BJ (cell line): ENCODE measurements around the gene C1QTNF2. TPM values are rescaled to one million over a fixed set of nuclear protein-coding genes. Genes with fewer than 3 reads are reported as not detected.

Experiments
- CTCF ChIA-PET: fragments of 350-600 bp; formaldehyde crosslinking; extraction: SDS; loops from one replicate; lab custom pipeline; 2021; ENCODE audit warnings: antibody characterized with exemption, inconsistent platforms; lab: Yijun Ruan, JAX
- POLR2A ChIA-PET: fragments of 300-600 bp; sonication (Branson Sonifier 250); formaldehyde crosslinking; extraction: SDS; loops from one replicate; lab custom pipeline; 2021; ENCODE audit warnings: antibody characterized with exemption; lab: Charles Lee
- DNase-seq: peaks from one replicate; pipeline ENCODE4 v3.0.0-alpha.2; 2011; ENCODE audit warnings: low read depth
- H3K27me3 ChIP-seq: 2 replicates; pipeline ENCODE4 v1.6.0; 2011; ENCODE audit warnings: low read length; ENCODE audit not compliant: control insufficient read depth, insufficient read depth
- H3K36me3 ChIP-seq: 2 replicates; pipeline ENCODE4 v1.5.1; 2011; ENCODE audit warnings: low read length; ENCODE audit not compliant: control insufficient read depth, insufficient read depth
- H3K4me3 ChIP-seq: 2 replicates; pipeline ENCODE4 v1.5.1; 2011; ENCODE audit warnings: low read depth, mild to moderate bottlenecking, control low read depth, low read length
- polyA plus RNA-seq: library from polyadenylated mRNA; depleted of rRNA; stranded (reverse); fragments of >200 nt; gene quantifications from 2 replicates; pipeline ENCODE4 v1.2.3, GENCODE V29; 2011
- TF ChIP-seq, protein P1 (sequence below): IDR thresholded peaks from 2 replicates; pipeline ENCODE4 v1.5.1; 2011; ENCODE audit warnings: low read depth, mild to moderate bottlenecking, control low read depth, inconsistent platforms, low read length, moderate library complexity; ENCODE audit not compliant: insufficient read depth

Gene C1QTNF2
- polyA plus RNA-seq, 1 experiment = 0.98 TPM

DNA sequence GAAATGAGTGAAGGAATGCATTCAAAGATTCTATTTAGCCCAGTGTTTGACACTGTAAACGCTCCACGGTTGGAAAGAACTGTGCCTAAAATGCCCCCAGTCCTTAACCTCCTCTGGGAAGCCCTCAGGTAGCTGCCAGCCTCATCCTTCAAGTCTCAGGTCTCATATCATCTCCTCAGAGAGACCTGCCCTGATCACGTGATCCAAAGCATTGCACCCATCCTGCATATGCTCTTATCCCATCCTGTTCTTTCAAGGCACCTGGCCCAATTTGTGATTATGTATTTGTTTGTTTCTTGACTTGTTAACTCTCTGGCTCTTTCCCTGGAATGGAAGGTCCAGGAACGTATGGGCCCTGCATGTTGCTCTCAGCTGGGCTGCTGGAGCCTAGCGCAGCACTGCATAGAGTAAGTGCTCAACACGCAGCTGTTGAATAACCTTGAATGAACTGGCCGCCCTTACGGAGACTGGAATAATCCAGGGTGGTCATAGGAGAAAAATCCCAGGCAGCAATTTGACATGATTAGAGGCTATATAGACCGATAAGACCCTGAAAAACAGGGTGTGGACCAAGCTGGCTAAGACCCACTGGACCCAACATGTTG is 8.7 kb downstream of the C1QTNF2 start:
- H3K36me3 ChIP-seq = no peaks in the 10 kb centered on the region
- ChIA-PET CTCF (interaction anchor here (7.1 kb wide), 1 partner anchor 16 kb away, joined by 34 read pairs; no protein-coding TSS in a partner anchor), POLR2A (no interaction called here)
- H3K4me3 ChIP-seq = no peak overlapping the region
- no peak for DNase-seq
- no peaks in the 10 kb centered on the region; the same call in 1 of the 2 replicates for H3K27me3 ChIP-seq
- TF ChIP-seq, protein P1, sequence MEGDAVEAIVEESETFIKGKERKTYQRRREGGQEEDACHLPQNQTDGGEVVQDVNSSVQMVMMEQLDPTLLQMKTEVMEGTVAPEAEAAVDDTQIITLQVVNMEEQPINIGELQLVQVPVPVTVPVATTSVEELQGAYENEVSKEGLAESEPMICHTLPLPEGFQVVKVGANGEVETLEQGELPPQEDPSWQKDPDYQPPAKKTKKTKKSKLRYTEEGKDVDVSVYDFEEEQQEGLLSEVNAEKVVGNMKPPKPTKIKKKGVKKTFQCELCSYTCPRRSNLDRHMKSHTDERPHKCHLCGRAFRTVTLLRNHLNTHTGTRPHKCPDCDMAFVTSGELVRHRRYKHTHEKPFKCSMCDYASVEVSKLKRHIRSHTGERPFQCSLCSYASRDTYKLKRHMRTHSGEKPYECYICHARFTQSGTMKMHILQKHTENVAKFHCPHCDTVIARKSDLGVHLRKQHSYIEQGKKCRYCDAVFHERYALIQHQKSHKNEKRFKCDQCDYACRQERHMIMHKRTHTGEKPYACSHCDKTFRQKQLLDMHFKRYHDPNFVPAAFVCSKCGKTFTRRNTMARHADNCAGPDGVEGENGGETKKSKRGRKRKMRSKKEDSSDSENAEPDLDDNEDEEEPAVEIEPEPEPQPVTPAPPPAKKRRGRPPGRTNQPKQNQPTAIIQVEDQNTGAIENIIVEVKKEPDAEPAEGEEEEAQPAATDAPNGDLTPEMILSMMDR = no peak

DNA sequence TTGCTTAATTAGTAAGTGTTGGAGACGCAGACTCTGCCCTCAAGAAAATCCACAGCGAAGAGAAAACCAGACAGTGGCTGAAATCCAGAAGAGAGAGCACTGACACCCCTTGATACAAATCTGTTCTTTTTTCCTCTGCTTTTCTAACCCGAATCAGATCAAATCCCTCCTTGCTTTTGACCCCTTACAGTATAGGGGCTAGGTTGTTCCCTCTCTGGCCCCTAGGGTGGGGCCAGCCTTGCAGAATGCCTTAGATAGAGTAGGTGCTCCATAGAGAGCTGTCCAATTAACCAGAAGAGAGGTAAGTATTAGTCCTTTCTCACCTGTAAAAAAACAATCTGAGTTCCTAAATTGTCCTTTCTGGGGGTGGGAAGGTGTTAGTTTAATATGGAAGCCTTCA is 10.1 kb downstream of the C1QTNF2 start:
- no peaks in the 10 kb centered on the region; the same call in 1 of the 2 replicates for H3K27me3 ChIP-seq
- ChIA-PET CTCF (interaction anchor here (0.6 to 7.1 kb wide), 3 partner anchors 15 to 161 kb away, joined by 3 to 34 read pairs (median 4); no protein-coding TSS in a partner anchor), POLR2A (no interaction called here)
- TF ChIP-seq, protein P1 = no peak
- H3K4me3 ChIP-seq = no peak overlapping the region
- no peaks in the 10 kb centered on the region for H3K36me3 ChIP-seq
- no peak for DNase-seq

DNA sequence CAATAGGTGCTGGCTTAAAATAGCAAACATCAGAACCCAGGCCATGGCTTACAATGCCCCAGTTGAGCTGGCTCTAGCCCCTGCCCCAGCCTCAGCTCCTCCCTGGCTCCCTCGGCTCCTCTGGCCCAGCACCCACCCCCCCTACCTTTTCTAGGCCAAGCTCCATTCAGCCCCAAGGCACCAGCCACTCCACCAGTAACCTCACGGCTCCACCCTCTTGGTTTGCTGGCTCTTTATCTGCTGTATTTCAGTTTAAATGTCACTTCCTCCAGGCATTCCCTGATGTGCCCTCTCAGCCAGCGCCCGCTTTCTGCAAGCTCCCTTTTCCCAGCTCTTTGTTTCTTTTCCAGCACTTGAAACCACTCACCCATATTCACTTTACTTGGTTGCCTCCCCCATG is 10.6 kb downstream of the C1QTNF2 start:
- POLR2A ChIA-PET = no interaction called here
- CTCF ChIA-PET = interaction anchor here (0.6 to 7.1 kb wide), 3 partner anchors 14 to 161 kb away, joined by 3 to 34 read pairs (median 4); no protein-coding TSS in a partner anchor
- no peaks in the 10 kb centered on the region; the same call in 1 of the 2 replicates for H3K27me3 ChIP-seq
- DNase-seq = no peak
- no peak overlapping the region for H3K4me3 ChIP-seq
- TF ChIP-seq, protein P1 = no peak
- H3K36me3 ChIP-seq = no peaks in the 10 kb centered on the region

DNA sequence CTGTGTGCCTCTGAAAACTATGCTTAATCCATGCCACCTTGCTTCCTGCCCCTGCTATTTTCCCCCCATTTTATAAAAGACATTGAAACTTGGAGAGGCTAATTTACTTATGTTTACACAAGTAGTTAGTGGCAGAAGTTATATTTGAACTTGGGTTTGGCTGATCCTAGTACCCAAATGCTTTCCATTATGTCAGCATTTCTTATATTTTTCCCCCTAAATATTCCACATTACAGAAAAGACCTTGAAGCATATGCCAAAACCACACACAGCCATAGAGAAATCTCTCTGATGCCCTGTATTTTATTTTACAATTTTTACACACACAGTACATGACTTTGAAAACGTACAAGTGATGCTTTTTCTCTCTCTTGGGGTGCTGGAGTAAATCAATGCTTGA is 11.2 kb downstream of the C1QTNF2 start:
- TF ChIP-seq, protein P1 = no peak
- H3K36me3 ChIP-seq = no peaks in the 10 kb centered on the region
- H3K27me3 ChIP-seq = no peaks in the 10 kb centered on the region; the same call in 1 of the 2 replicates
- DNase-seq = no peak
- H3K4me3 ChIP-seq = no peak overlapping the region
- POLR2A ChIA-PET = no interaction called here
- CTCF ChIA-PET = interaction anchor here (7.1 kb wide), 1 partner anchor 14 kb away, joined by 34 read pairs; no protein-coding TSS in a partner anchor

DNA sequence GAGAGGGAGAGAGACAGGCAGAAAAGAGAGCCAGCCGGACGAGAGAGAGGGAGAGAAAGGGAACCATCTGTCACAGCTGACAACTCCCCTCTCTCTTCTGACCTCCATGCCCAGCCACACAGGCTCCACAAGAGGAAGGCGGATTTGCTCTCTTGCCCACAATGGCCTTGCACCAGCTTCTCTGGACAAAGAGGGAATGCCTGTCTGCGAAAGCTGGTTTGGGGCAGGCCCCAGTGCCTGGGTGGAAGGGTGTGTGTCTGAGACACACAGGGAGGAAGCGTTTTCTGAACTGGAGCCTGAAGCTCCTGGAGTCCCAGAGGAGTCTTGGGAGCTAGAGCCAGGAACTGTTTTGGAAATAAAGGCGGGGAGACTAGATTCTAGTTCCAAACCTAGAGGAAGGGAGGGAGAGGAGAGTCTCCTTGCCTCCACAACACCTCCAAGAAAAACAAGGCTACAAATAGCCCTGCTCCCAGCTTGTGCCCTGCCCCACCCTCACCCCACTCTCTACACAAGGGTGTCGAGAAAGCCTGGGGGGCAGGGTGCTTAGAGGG is 12.5 kb downstream of the C1QTNF2 start:
- CTCF ChIA-PET = interaction anchor here (1.5 to 7.1 kb wide), 2 partner anchors 12 to 336 kb away, joined by 7 to 34 read pairs; no protein-coding TSS in a partner anchor
- TF ChIP-seq, protein P1 = no peak
- POLR2A ChIA-PET = no interaction called here
- no peak for DNase-seq
- Histone ChIP-seq H3K27me3 (no peaks in the 10 kb centered on the region; the same call in 1 of the 2 replicates), H3K4me3 (no peak overlapping the region), H3K36me3 (no peaks in the 10 kb centered on the region)
